Endothelial cell of umbilical vein (primary cell): ENCODE results near the gene WIPF3. TPM values are rescaled to one million over a fixed set of nuclear protein-coding genes. Genes with fewer than 3 reads are reported as not detected.
"Not testable (repeated sequence)": the region's sequence is repeated elsewhere in the genome, so short reads cannot be mapped to it uniquely, and the experiment has no call there.

Experiments used
- BruUV-seq: library from RNA; stranded (reverse); fragments of 400-500 nt; replicated peaks from 2 replicates; lab custom pipeline; 2021; lab: Mats Ljungman, UMichigan
- CTCF ChIA-PET: fragments of 300-600, 350-600 bp; sonication (Branson Sonifier 250); formaldehyde crosslinking; loops from one replicate; lab custom pipeline; 2021; ENCODE audit warnings: antibody characterized with exemption, inconsistent platforms; lab: Charles Lee
- POLR2A ChIA-PET: fragments of 300-600, 350-600 bp; sonication (Branson Sonifier 250); formaldehyde crosslinking; loops from one replicate; lab custom pipeline; 2021; ENCODE audit warnings: antibody characterized with exemption, inconsistent platforms; lab: Charles Lee
- DNase-seq: peaks from one replicate; pipeline ENCODE4 v3.0.0-alpha.2; 2011; ENCODE audit warnings: low read depth, low spot score
- FAIRE-seq: peaks from 2 replicates; lab custom pipeline; 2011; peaks lifted over from hg19 to GRCh38; lab: Jason Lieb, UNC
- H2AFZ ChIP-seq: 2 replicates; pipeline ENCODE4 v1.6.0; 2012; ENCODE audit warnings: low read depth, low read length, control low read depth, inconsistent platforms
- H3K27ac ChIP-seq: 2 replicates; pipeline ENCODE4 v1.5.1; 2011; ENCODE audit warnings: low read depth, mild to moderate bottlenecking, control low read depth, low read length, moderate library complexity; ENCODE audit not compliant: insufficient read depth
- H3K27me3 ChIP-seq, 2 experiments: 2 replicates each; pipeline versions ENCODE4 v1.6.0 to v1.6.1; 2011; ENCODE audit warnings: low read length in 2 of 2, mixed read lengths in 1 of 2; ENCODE audit not compliant: control insufficient read depth in 2 of 2, insufficient read depth in 2 of 2
- H3K36me3 ChIP-seq, 2 experiments: 2 replicates in 1 of 2; 3 replicates in 1 of 2; pipeline ENCODE4 v1.5.1; 2011; ENCODE audit warnings: low read length in 2 of 2, mild to moderate bottlenecking in 1 of 2, moderate library complexity in 1 of 2; ENCODE audit not compliant: control insufficient read depth in 2 of 2, insufficient read depth in 2 of 2; ENCODE audit errors: extremely low read depth in 1 of 2
- H3K4me1 ChIP-seq: 3 replicates; pipeline ENCODE4 v1.5.1; 2011; ENCODE audit warnings: mild to moderate bottlenecking, low read length; ENCODE audit not compliant: control insufficient read depth, insufficient read depth; ENCODE audit errors: extremely low read depth
- H3K4me2 ChIP-seq: 2 replicates; pipeline ENCODE4 v1.6.1; 2011; ENCODE audit warnings: low read length, control low read depth, mixed read lengths; ENCODE audit not compliant: insufficient read depth
- H3K4me3 ChIP-seq, 3 experiments: fragments of 200-600 bp in 1 of 3; sonication (generic), shearing (Covaris generic) in 1 of 3; replicated peaks in 1 of 3; 2 replicates each; pipeline ENCODE4 v1.5.1; 2011 to 2016; ENCODE audit warnings: control low read depth in 3 of 3, low read length in 3 of 3, mild to moderate bottlenecking in 2 of 3, inconsistent platforms in 1 of 3, low read depth in 1 of 3, moderate library complexity in 1 of 3; ENCODE audit not compliant: insufficient read depth in 1 of 3
- H3K79me2 ChIP-seq: 2 replicates; pipeline ENCODE4 v1.6.0; 2012; ENCODE audit warnings: low read length, inconsistent platforms; ENCODE audit not compliant: control insufficient read depth, insufficient read depth
- H3K9ac ChIP-seq: replicated peaks from 2 replicates; pipeline ENCODE3; 2011; ENCODE audit warnings: low read length, control low read depth; ENCODE audit not compliant: insufficient read depth; ENCODE audit errors: extremely low read depth
- H3K9me1 ChIP-seq: replicated peaks from 3 replicates; pipeline ENCODE4 v1.6.0; 2011; ENCODE audit warnings: mild to moderate bottlenecking, low read length; ENCODE audit not compliant: control insufficient read depth, insufficient read depth; ENCODE audit errors: extremely low read depth
- H3K9me3 ChIP-seq: replicated peaks from 2 replicates; pipeline ENCODE4 v1.5.1; 2012; ENCODE audit warnings: low read length, inconsistent platforms; ENCODE audit not compliant: control insufficient read depth, insufficient read depth
- H4K20me1 ChIP-seq: replicated peaks from 2 replicates; pipeline ENCODE3; 2011; ENCODE audit warnings: mild to moderate bottlenecking, low read length; ENCODE audit not compliant: control insufficient read depth, insufficient read depth; ENCODE audit errors: extremely low read depth
- CTCF ChIP-seq, 2 donors: IDR thresholded peaks; 1 replicate in 1 of 2; 2 replicates in 1 of 2; pipeline ENCODE4 v1.5.1; 2011; ENCODE audit warnings: low read length in 2 of 2, mild to moderate bottlenecking in 2 of 2, moderate library complexity in 2 of 2, control low read depth in 1 of 2, inconsistent platforms in 1 of 2, low read depth in 1 of 2; ENCODE audit not compliant: insufficient read depth in 1 of 2; ENCODE audit errors: extremely low read depth in 1 of 2
- EZH2 ChIP-seq: IDR thresholded peaks from 2 replicates; pipeline ENCODE4 v1.6.1; 2012; ENCODE audit warnings: borderline replicate concordance, low read depth, mild to moderate bottlenecking, moderate library complexity, low read length, inconsistent platforms; ENCODE audit not compliant: severe bottlenecking
- FOS ChIP-seq: IDR thresholded peaks from 2 replicates; pipeline ENCODE4 v1.6.1; 2011; ENCODE audit warnings: mild to moderate bottlenecking, low read length, moderate library complexity, borderline replicate concordance; ENCODE audit not compliant: insufficient read depth
- GATA2 ChIP-seq: IDR thresholded peaks from 2 replicates; pipeline ENCODE4 v1.7.0; 2011; ENCODE audit warnings: low read depth, mild to moderate bottlenecking, moderate library complexity, mixed read lengths, low read length; ENCODE audit not compliant: insufficient read length, insufficient read depth
- JUN ChIP-seq: IDR thresholded peaks from 2 replicates; pipeline ENCODE4 v1.6.1; 2011; ENCODE audit warnings: borderline replicate concordance, low read depth; ENCODE audit not compliant: insufficient read length, insufficient read depth
- MAX ChIP-seq: IDR thresholded peaks from 2 replicates; pipeline ENCODE4 v1.6.1; 2011; ENCODE audit not compliant: insufficient read depth, insufficient read length
- MYC ChIP-seq: IDR thresholded peaks from one replicate; pipeline ENCODE4 v1.6.1; 2011; ENCODE audit warnings: mild to moderate bottlenecking, low read depth, low read length
- POLR2A ChIP-seq: IDR thresholded peaks from 2 replicates; pipeline ENCODE4 v1.6.1; 2012; ENCODE audit warnings: low read depth, mild to moderate bottlenecking, control low read depth, low read length
- POLR2AphosphoS5 ChIP-seq: IDR thresholded peaks from 2 replicates; pipeline ENCODE4 v1.6.1; 2012; ENCODE audit warnings: low read depth, mild to moderate bottlenecking, control low read depth, low read length, moderate library complexity; ENCODE audit not compliant: insufficient read depth
- dilution Hi-C: fragments of 300-500 bp; cut with MboI; formaldehyde crosslinking; loops from one replicate; pipeline ENCODE4 v1.15.0; 2019; ENCODE audit warnings: low sequenced_read_pairs; ENCODE audit not compliant: extremely low pct_ligation_motif_present
- intact Hi-C: fragments of 100-400 bp; cut with micrococcal nuclease; formaldehyde crosslinking; loops from one replicate; pipeline ENCODE4 v1.10.0; 2022
- polyA plus RNA-seq, 4 experiments: library from polyadenylated mRNA; depleted of rRNA in 3 of 4; stranded (reverse) in 3 of 4; unstranded in 1 of 4; fragments of >200 nt; gene quantifications; 2 replicates each; pipeline versions ENCODE4 v1.2.1 to v1.2.3, GENCODE V29; 2011 to 2012; ENCODE audit warnings: missing spikeins in 1 of 4
- total RNA-seq: library from RNA; stranded (reverse); gene quantifications from 2 replicates; pipeline ENCODE4 v1.2.3, GENCODE V29; 2021

Gene WIPF3
- total and polyA plus RNA-seq, 2 donors (not counting 3 experiments of a cell fraction or from before 2014, with no cell fraction given) = 0.01 to 0.35 TPM

- H3K9me3 ChIP-seq = no peaks in the 10 kb centered on the region
- intact Hi-C loops = no loop called here
- ChIA-PET CTCF (no interaction called here), POLR2A (no interaction called here)
- BruUV-seq = no TSS peak
- no peaks in the 10 kb centered on the region for H3K36me3 ChIP-seq
- no peaks in the 10 kb centered on the region for H4K20me1 ChIP-seq
- no peak overlapping the region for H3K4me2 ChIP-seq
- peaks cover 0 to 10% of the 10 kb centered on the region in 2 experiments for H3K27me3 ChIP-seq
- no peak overlapping the region for H3K9ac ChIP-seq
- no peaks in the 10 kb centered on the region for H3K4me1 ChIP-seq
- no peak for TF ChIP-seq POLR2A
- TF ChIP-seq POLR2AphosphoS5 = no peak
- no peak for TF ChIP-seq CTCF (IDR thresholded peaks at IDR 0.05; ENCODE audit: extremely low read depth in 1 of 2, insufficient read depth in 1 of 2, low read depth in 1 of 2, low read length in 2 of 2)
- TF ChIP-seq FOS = no peak
- no peak for TF ChIP-seq MYC
- TF ChIP-seq EZH2 = no peak
- TF ChIP-seq GATA2 = no peak
- TF ChIP-seq MAX = no peak
- no peak for TF ChIP-seq JUN
- no peak overlapping the region for H3K4me3 ChIP-seq
- FAIRE-seq (no peak), DNase-seq (no peak)
- no peak overlapping the region for H3K27ac ChIP-seq
- H3K9me1 ChIP-seq = no peaks in the 10 kb centered on the region
- dilution Hi-C loops = no loop called here
- H3K79me2 ChIP-seq = no peaks in the 10 kb centered on the region
- no peak overlapping the region for H2AFZ ChIP-seq
Observed at GRCh38 chr7:29890251-29890650, 83.9 kb downstream of the WIPF3 start.

- H3K79me2 ChIP-seq, DNase-seq, H3K4me1 ChIP-seq, H3K9ac ChIP-seq, H4K20me1 ChIP-seq, H3K27ac ChIP-seq, FAIRE-seq, dilution Hi-C loops, H3K9me3 ChIP-seq, BruUV-seq, H3K4me3 ChIP-seq, H3K9me1 ChIP-seq, POLR2A ChIA-PET, H3K36me3 ChIP-seq, intact Hi-C loops, H3K27me3 ChIP-seq, H2AFZ ChIP-seq, CTCF ChIA-PET, H3K4me2 ChIP-seq: not testable (repeated sequence)
Observed at GRCh38 chr7:29890786-29891185, 84.5 kb downstream of the WIPF3 start.
